K562 (cell line): ENCODE data around the gene ABHD3. TPM values are rescaled to one million over a fixed set of nuclear protein-coding genes. Genes with fewer than 3 reads are reported as not detected.
A peak's percentile ranks its signal among the peaks of the same experiment; 100 is the strongest.

Experiments
- ETV1 ChIP-seq: fragments of 450-650 bp; conservative IDR thresholded peaks from 2 replicates; pipeline ENCODE4 v1.6.1; 2016; ENCODE audit warnings: missing genetic modification characterization, control low read depth, low read depth, missing compliant biosample characterization
- ETV6 ChIP-seq, 3 experiments: fragments of 150-350 bp in 1 of 3; sonication (generic) in 1 of 3; formaldehyde crosslinking in 1 of 3; IDR thresholded peaks; 2 replicates each; pipeline versions ENCODE4 v1.6.1 to v1.8.0; 2014 to 2022; ENCODE audit warnings: borderline replicate concordance in 2 of 3, low read depth in 2 of 3, antibody characterized with exemption in 1 of 3, low read length in 1 of 3, mild to moderate bottlenecking in 1 of 3, missing genetic modification reagents in 1 of 3
- MBD2 ChIP-seq: sonication (generic); IDR thresholded peaks from 2 replicates; pipeline ENCODE4 v1.6.1; 2016; ENCODE audit warnings: low read depth, borderline replicate concordance
- MTA3 ChIP-seq: fragments of 450-650 bp; formaldehyde crosslinking; IDR thresholded peaks from 2 replicates; pipeline ENCODE4 v1.6.1; 2017; ENCODE audit warnings: mild to moderate bottlenecking, borderline replicate concordance
- NCOA6 ChIP-seq: fragments of 450-650 bp; IDR thresholded peaks from 2 replicates; pipeline ENCODE4 v1.6.1; 2017; ENCODE audit warnings: mild to moderate bottlenecking
- NR4A1 ChIP-seq, 2 experiments: fragments of 250-450 bp in 1 of 2; fragments of 450-650 bp in 1 of 2; sonication (Bioruptor Pico) in 1 of 2; IDR thresholded peaks; 2 replicates each; pipeline versions ENCODE4 v1.4.0 to v1.6.1; 2016 to 2020; ENCODE audit warnings: mild to moderate bottlenecking in 2 of 2, missing compliant biosample characterization in 1 of 2, missing genetic modification characterization in 1 of 2, moderate library complexity in 1 of 2
- SIX5 ChIP-seq, 2 experiments: IDR thresholded peaks; 2 replicates each; pipeline ENCODE4 v1.6.1; 2011; ENCODE audit warnings: low read length in 2 of 2, borderline replicate concordance in 1 of 2, low read depth in 1 of 2, mild to moderate bottlenecking in 1 of 2, moderate library complexity in 1 of 2; ENCODE audit not compliant: insufficient read depth in 1 of 2
- SRSF3 ChIP-seq: fragments of 200-400 bp; formaldehyde crosslinking; IDR thresholded peaks from 2 replicates; pipeline ENCODE4 v1.6.1; 2016; ENCODE audit warnings: mild to moderate bottlenecking, low read length, moderate library complexity; ENCODE audit not compliant: insufficient read depth
- XRCC4 ChIP-seq: IDR thresholded peaks from one replicate; pipeline ENCODE4 v1.6.1; 2011; ENCODE audit not compliant: insufficient read depth, insufficient read length; ENCODE audit errors: extremely low read depth
- ZNF280B ChIP-seq: fragments of 250-450 bp; sonication (Bioruptor Pico); IDR thresholded peaks from 2 replicates; pipeline ENCODE4 v1.5.1; 2021; ENCODE audit warnings: mild to moderate bottlenecking
- ZNF398 ChIP-seq: fragments of 250-450 bp; sonication (Bioruptor Pico); IDR thresholded peaks from 2 replicates; pipeline ENCODE4 v1.8.0; 2021; ENCODE audit warnings: moderate library complexity, mild to moderate bottlenecking, inconsistent platforms
- ZSCAN29 ChIP-seq: fragments of 450-650 bp; IDR thresholded peaks from 2 replicates; pipeline ENCODE4 v1.6.1; 2017
- polyA plus RNA-seq, 8 experiments: library from polyadenylated mRNA; depleted of rRNA in 4 of 8; stranded (reverse) in 5 of 8; unstranded in 3 of 8; fragments of >200 nt; fragmentation: Nextera tagmentation in 2 of 8; fragmentation: Illumina TruSeq in 1 of 8; extraction: Ambion mirVana in 2 of 8; extraction: Trizol in 1 of 8; gene quantifications; 2 replicates each; pipeline versions ENCODE4 v1.2.1 to v1.2.3, GENCODE V29; 2011 to 2014; ENCODE audit warnings: inconsistent platforms in 1 of 8, missing spikeins in 1 of 8
- total RNA-seq, 7 experiments: library from RNA; depleted of rRNA in 6 of 7; stranded (reverse); fragments of >200 nt in 6 of 7; fragmentation: Illumina TruSeq in 2 of 7; extraction: Trizol in 2 of 7; gene quantifications; 2 replicates each; pipeline versions ENCODE4 v1.2.1 to v1.2.3, GENCODE V29; 2011 to 2021; ENCODE audit warnings: low replicate concordance in 1 of 7
- TF ChIP-seq, protein P1 (sequence below): sonication (generic); IDR thresholded peaks from 2 replicates; pipeline ENCODE4 v1.6.1; 2016
- TF ChIP-seq, protein P2 (sequence below): sonication (generic); formaldehyde crosslinking; IDR thresholded peaks from 2 replicates; pipeline ENCODE4 v1.8.1; 2023; ENCODE audit warnings: mild to moderate bottlenecking, missing genetic modification reagents
- TF ChIP-seq, protein P3 (sequence below): fragments of 450-650 bp; formaldehyde crosslinking; IDR thresholded peaks from 2 replicates; pipeline ENCODE4 v1.4.0; 2020; ENCODE audit warnings: mild to moderate bottlenecking, moderate library complexity

ABHD3 gene
- total and polyA plus RNA-seq, 9 of the 15 experiments (the other 6 are each of a cell fraction or from before 2014, with no cell fraction given), result 6.3 to 38.8 (median 19.4) TPM

- no peak for TF ChIP-seq ZNF280B
- no peak for TF ChIP-seq NCOA6
- peak; percentile 98 for TF ChIP-seq ETV1 (tag)
- TF ChIP-seq XRCC4, result no peak
- TF ChIP-seq, protein P1, sequence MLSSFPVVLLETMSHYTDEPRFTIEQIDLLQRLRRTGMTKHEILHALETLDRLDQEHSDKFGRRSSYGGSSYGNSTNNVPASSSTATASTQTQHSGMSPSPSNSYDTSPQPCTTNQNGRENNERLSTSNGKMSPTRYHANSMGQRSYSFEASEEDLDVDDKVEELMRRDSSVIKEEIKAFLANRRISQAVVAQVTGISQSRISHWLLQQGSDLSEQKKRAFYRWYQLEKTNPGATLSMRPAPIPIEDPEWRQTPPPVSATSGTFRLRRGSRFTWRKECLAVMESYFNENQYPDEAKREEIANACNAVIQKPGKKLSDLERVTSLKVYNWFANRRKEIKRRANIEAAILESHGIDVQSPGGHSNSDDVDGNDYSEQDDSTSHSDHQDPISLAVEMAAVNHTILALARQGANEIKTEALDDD, result no peak
- peak in 1 of 2 experiments; percentile 33; a peak in 1 of 4 replicates for TF ChIP-seq ETV6 (IDR thresholded peaks at IDR 0.05; ENCODE audit: borderline replicate concordance in 1 of 2, low read depth in 2 of 2, low read length in 1 of 2)
- no peak for TF ChIP-seq ETV6 (CRISPR knock-in tag; IDR thresholded peaks at IDR 0.05; ENCODE audit: borderline replicate concordance)
- TF ChIP-seq ZNF398 (CRISPR knock-in tag), result no peak
- TF ChIP-seq NR4A1 (CRISPR knock-in tag; IDR thresholded peaks at IDR 0.05), result no peak
- no peak for TF ChIP-seq NR4A1 (tag; IDR thresholded peaks at IDR 0.05)
- TF ChIP-seq ZSCAN29, result no peak
- TF ChIP-seq, protein P2, sequence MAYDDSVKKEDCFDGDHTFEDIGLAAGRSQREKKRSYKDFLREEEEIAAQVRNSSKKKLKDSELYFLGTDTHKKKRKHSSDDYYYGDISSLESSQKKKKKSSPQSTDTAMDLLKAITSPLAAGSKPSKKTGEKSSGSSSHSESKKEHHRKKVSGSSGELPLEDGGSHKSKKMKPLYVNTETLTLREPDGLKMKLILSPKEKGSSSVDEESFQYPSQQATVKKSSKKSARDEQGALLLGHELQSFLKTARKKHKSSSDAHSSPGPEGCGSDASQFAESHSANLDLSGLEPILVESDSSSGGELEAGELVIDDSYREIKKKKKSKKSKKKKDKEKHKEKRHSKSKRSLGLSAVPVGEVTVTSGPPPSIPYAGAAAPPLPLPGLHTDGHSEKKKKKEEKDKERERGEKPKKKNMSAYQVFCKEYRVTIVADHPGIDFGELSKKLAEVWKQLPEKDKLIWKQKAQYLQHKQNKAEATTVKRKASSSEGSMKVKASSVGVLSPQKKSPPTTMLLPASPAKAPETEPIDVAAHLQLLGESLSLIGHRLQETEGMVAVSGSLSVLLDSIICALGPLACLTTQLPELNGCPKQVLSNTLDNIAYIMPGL (CRISPR knock-in tag), result peak; percentile 93
- TF ChIP-seq SRSF3, result peak; percentile 60; the same call in 1 of the 2 replicates
- peak; percentile 87 for TF ChIP-seq MTA3
- peak; percentile 72 for TF ChIP-seq MBD2
- TF ChIP-seq SIX5 (IDR thresholded peaks at IDR 0.05; ENCODE audit: borderline replicate concordance in 1 of 2, insufficient read depth in 1 of 2, low read depth in 1 of 2, low read length in 2 of 2), result peak in 1 of 2 experiments; percentile 11; a peak in 2 of 4 replicates
- TF ChIP-seq, protein P3, sequence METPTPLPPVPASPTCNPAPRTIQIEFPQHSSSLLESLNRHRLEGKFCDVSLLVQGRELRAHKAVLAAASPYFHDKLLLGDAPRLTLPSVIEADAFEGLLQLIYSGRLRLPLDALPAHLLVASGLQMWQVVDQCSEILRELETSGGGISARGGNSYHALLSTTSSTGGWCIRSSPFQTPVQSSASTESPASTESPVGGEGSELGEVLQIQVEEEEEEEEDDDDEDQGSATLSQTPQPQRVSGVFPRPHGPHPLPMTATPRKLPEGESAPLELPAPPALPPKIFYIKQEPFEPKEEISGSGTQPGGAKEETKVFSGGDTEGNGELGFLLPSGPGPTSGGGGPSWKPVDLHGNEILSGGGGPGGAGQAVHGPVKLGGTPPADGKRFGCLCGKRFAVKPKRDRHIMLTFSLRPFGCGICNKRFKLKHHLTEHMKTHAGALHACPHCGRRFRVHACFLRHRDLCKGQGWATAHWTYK, result 0 out of 2 replicates have a peak, but pooled peaks have one; percentile 73
Measured at GRCh38 chr18:21612125-21613039, 92.2 kb downstream of the ABHD3 start, which contains the start of gene SNRPD1 (continued).
